Measurements from ENCODE around the gene TENT4B.

DNA sequence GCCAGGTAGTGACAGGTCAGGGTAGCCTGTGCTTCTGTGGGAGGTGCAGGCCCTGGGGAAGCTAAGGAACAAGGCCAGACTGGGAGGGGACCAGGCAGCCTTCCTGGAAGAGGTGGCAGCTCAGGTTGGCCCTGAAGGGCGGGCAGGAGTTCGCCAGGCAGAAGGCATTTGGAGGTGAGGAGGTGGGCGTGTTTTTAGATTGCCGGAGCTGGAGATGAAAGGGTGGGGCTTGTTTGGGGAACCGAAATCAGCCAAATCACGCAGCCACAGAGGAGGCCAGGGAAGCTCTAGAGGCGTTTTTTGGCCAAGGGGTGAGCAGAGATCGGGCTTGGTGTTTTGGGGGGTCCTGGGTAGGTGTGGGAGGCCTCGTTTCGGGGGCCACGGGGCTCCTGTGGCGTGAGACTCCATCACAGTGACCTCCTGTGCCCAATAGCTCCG lies 120.8 kb downstream of the TENT4B start:
- TF ChIP-seq, protein P1, sequence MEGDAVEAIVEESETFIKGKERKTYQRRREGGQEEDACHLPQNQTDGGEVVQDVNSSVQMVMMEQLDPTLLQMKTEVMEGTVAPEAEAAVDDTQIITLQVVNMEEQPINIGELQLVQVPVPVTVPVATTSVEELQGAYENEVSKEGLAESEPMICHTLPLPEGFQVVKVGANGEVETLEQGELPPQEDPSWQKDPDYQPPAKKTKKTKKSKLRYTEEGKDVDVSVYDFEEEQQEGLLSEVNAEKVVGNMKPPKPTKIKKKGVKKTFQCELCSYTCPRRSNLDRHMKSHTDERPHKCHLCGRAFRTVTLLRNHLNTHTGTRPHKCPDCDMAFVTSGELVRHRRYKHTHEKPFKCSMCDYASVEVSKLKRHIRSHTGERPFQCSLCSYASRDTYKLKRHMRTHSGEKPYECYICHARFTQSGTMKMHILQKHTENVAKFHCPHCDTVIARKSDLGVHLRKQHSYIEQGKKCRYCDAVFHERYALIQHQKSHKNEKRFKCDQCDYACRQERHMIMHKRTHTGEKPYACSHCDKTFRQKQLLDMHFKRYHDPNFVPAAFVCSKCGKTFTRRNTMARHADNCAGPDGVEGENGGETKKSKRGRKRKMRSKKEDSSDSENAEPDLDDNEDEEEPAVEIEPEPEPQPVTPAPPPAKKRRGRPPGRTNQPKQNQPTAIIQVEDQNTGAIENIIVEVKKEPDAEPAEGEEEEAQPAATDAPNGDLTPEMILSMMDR (conservative IDR thresholded peaks at IDR 0.05): no peak
- TF ChIP-seq ZFX (IDR thresholded peaks at IDR 0.05): no peak

All from C4-2B (cell line).